Measurements from ENCODE around the gene STK24. TPM values are rescaled to one million over a fixed set of nuclear protein-coding genes. Genes with fewer than 3 reads are reported as not detected.

The STK24 gene
- total RNA-seq, 1 donor from 2014 or later, result 121 TPM

DNA sequence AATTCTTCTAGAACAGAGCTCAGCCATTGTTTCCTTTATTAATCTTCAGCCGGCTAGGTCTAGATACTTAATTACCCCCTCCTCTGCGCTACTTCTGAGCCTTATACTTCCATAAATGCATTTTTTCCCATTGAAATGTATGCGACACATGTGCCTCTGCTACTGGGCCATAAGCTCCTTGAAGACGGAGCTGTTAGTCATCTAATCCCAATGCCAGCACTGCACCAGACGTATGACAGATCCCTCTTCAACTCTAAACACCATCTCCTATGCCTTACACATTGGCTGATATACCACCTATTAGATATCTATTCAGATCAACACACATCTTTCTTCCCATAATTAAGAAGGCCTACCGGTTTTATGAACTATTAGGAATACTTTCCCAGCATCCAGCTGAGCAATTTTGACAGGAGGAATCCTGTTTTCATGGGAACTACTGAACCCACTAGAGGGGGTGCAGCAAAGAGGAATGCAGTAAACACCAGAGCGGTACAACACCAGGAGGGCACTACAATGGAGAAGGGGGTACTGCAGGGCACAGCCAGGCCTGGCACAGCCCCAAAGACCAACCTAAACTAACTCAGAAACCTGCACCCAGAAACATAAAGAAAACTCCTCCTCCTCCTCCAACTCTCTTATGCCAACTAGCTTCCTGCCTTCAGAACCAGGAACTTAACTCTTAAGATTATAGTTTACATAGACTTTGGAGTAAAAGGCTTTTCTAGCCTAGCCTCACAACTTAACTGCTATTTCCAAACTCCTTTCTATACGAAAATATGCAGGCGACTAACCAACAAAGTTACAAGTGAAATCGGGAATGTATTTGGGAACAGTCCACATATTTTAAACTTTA, 18.7 kb downstream of the STK24 start:
- Mint-ChIP-seq H3K27ac (peak overlapping the region; percentile 10), H3K4me3 (no peak overlapping the region), H3K4me1 (ENCODE audit: unreplicated experiment) (peaks cover 45% of the 10 kb centered on the region), H3K27me3 (no peaks in the 10 kb centered on the region), H3K9me3 (no peaks in the 10 kb centered on the region), H3K36me3 (peaks cover 24% of the 10 kb centered on the region)
- DNase-seq (ENCODE audit: extremely low spot score, unreplicated experiment), result no peak
- TF ChIP-seq, protein P1, sequence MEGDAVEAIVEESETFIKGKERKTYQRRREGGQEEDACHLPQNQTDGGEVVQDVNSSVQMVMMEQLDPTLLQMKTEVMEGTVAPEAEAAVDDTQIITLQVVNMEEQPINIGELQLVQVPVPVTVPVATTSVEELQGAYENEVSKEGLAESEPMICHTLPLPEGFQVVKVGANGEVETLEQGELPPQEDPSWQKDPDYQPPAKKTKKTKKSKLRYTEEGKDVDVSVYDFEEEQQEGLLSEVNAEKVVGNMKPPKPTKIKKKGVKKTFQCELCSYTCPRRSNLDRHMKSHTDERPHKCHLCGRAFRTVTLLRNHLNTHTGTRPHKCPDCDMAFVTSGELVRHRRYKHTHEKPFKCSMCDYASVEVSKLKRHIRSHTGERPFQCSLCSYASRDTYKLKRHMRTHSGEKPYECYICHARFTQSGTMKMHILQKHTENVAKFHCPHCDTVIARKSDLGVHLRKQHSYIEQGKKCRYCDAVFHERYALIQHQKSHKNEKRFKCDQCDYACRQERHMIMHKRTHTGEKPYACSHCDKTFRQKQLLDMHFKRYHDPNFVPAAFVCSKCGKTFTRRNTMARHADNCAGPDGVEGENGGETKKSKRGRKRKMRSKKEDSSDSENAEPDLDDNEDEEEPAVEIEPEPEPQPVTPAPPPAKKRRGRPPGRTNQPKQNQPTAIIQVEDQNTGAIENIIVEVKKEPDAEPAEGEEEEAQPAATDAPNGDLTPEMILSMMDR (conservative IDR thresholded peaks at IDR 0.05), result no peak

DNA sequence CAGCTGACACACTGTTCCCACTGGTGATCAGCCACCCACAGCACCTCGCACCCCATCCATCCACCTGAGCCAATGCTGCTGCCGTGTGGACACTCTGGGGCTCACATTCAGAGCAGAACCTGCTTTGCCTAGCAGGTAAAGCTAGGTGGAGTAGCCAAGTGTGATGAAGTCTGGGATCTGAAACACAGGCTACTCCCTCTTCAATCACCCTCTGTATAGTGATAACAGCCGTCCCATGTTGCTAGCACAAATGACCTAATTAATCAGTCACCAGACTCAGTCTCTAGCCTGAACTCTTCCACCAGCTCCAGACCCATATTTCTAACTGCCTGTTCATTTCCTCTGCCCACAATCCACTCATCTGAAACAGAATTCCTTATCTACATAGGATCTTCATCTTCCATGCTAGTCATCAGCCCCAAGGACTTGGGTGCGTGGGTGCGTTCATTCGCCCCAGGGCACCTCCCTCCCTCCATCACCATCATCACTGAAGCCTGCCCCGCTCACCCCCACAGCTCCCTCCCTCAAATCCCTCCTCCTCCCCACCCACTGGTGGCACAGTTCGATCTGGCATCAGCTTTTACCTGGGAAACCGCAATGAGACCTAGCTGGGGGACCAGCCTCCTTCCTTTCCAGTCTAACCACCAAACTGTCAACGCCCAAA, 19.8 kb downstream of the STK24 start:
- H3K4me3 Mint-ChIP-seq, result no peak overlapping the region
- H3K9me3 Mint-ChIP-seq, result no peaks in the 10 kb centered on the region
- peaks cover 41% of the 10 kb centered on the region for H3K4me1 Mint-ChIP-seq (ENCODE audit: unreplicated experiment)
- TF ChIP-seq, protein P1 (conservative IDR thresholded peaks at IDR 0.05), result no peak
- H3K27me3 Mint-ChIP-seq, result no peaks in the 10 kb centered on the region
- no peak for DNase-seq (ENCODE audit: extremely low spot score, unreplicated experiment)
- H3K36me3 Mint-ChIP-seq, result peaks cover 24% of the 10 kb centered on the region
- H3K27ac Mint-ChIP-seq, result peak overlapping the region; percentile 6

DNA sequence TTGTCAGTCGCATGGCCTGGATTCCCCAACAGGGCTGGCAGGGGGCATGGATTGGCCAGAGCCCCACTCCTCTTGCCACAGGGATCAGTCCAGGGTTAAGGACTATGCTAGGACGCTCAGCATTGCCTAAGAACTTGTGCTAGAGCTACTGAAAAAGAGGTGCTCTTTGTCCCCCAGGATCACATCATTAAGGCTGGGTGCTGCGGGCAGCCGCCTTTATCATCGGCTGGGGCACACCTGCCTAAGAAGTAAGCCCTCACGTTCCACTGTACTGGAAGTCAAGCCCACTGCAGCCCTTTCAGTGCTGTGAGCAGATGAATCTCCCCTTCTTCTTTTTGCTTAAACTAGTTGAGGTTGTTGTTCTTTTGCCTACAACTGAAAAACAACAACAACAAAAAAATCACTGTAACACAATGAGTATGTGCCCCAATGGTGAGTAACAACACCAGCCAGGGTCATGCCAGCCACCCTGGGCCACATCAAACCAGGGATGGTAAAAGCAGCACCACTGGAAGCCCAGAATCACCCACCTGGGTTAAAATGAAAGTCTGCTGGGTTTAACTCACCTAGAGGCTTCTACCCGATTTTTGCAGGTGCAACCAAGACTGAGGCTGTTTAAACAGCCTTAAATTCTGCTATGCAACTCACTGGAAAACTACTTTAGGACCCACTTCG, 20.6 kb downstream of the STK24 start:
- H3K9me3 Mint-ChIP-seq, result peaks cover 5% of the 10 kb centered on the region
- TF ChIP-seq, protein P1 (conservative IDR thresholded peaks at IDR 0.05), result no peak
- DNase-seq (ENCODE audit: extremely low spot score, unreplicated experiment), result no peak
- H3K27me3 Mint-ChIP-seq, result no peaks in the 10 kb centered on the region
- peak overlapping the region; percentile 6 for H3K27ac Mint-ChIP-seq
- H3K4me1 Mint-ChIP-seq (ENCODE audit: unreplicated experiment), result peaks cover 37% of the 10 kb centered on the region
- H3K4me3 Mint-ChIP-seq, result no peak overlapping the region
- H3K36me3 Mint-ChIP-seq, result peaks cover 29% of the 10 kb centered on the region

DNA sequence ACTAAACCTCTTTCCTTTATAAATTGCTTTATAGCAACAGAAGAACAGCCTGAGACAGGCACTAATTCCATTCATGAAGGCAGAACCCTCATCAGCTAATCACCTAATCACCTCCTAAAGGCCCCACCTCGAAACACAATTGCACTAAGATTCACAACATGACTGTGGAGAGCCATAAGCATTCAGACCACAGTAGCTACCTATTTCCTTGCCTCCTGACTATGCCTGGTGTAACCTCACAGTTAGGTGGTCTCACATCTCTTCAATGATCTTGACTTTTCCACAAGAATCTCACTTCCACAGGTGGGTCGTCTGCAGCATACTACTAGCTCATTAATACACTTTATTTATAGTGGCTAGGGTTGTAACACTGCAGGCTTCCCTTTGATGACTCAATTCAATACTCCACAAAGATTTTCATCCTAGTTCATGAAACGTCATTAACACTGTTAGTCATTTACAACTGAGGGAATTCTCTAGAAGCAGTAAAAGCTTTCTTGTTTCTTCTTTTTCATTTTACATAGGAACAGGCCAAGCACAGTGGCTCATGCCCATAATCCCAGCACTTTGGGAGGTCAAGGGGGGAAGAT, 27.1 kb downstream of the STK24 start:
- no peak for DNase-seq (ENCODE audit: extremely low spot score, unreplicated experiment)
- peaks cover 13% of the 10 kb centered on the region for H3K9me3 Mint-ChIP-seq

More for the DNA sequence above, 27.1 kb downstream of the STK24 start:
- Mint-ChIP-seq H3K4me3 (peak overlapping the region; percentile 23), H3K36me3 (peaks cover 44% of the 10 kb centered on the region), H3K4me1 (ENCODE audit: unreplicated experiment) (peaks cover 32% of the 10 kb centered on the region), H3K27me3 (no peaks in the 10 kb centered on the region), H3K27ac (peak overlapping the region; percentile 74)
- TF ChIP-seq, protein P1 (conservative IDR thresholded peaks at IDR 0.05), result no peak
